ENCODE data around the gene ALG10B. TPM values are rescaled to one million over a fixed set of nuclear protein-coding genes. Genes with fewer than 3 reads are reported as not detected.

Gene ALG10B, protein sequence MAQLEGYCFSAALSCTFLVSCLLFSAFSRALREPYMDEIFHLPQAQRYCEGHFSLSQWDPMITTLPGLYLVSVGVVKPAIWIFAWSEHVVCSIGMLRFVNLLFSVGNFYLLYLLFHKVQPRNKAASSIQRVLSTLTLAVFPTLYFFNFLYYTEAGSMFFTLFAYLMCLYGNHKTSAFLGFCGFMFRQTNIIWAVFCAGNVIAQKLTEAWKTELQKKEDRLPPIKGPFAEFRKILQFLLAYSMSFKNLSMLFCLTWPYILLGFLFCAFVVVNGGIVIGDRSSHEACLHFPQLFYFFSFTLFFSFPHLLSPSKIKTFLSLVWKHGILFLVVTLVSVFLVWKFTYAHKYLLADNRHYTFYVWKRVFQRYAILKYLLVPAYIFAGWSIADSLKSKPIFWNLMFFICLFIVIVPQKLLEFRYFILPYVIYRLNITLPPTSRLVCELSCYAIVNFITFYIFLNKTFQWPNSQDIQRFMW
- total RNA-seq, result 7.8 and 9.9 TPM in 2 replicates

DNA sequence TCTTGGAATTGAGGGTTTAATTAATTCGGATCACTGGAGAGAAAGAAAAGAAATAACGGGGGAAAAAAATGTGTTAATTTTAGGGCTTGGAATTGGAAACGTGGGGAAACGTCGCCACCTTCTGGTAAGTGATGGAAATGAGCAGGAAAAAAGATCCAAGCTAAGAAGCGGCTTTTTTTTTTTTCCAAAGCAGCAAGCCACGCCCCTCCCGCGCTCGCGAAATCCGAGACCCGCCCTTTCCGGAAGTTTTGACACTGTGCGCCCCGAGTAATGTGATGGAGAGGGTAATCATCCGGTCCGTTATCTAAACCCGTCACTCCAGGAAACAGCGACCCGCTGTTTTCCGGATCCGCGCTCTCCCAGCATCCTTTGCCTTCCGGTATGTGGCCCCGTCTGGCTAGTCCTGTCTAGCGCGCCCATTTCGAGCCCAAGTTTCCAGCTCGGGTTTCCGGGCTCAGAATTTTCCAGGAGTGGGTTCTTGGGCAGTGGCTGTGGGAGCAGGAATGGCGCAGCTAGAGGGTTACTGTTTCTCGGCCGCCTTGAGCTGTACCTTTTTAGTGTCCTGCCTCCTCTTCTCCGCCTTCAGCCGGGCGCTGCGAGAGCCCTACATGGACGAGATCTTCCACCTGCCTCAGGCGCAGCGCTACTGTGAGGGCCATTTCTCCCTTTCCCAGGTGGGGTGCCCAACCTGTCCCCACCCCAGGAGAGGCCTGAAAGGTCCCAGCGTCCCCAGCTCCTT lies at the start of gene ALG10B:
Gene ALG10B, plus strand, starts transcription at position 384 of the 739 bp plus-strand sequence. Its CDS starts 120 bp downstream, at position 504.

Small RNA genes lying within 50 kb of the gene (small RNA-seq; reads per million reads assigned to genes)
- not detected for gene RF00019

All from thoracic aorta endothelial cell (primary cell).